ENCODE measurements around the gene NIPA2.

Gene NIPA2

DNA sequence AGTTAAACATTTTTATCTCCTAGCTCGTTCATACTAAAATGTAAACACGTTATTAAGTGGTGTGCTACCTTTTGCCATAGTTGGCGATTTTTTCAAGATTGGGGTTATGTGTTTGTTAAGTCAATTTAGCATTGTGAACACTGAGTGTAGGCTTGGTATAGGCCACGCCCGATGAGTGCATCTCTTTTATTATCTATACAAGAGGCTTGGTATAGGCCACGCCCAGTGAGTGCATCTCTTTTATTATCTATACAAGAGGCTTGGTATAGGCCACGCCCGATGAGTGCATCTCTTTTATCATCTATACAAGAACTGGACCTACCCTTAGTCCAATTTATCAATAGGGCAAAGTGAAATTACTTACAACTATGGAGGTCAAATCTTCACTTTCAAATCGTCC, 70.4 kb downstream of the NIPA2 start:
- Histone ChIP-seq H3K9ac (ENCODE audit: low read length) (no peak overlapping the region), H3K4me3 (ENCODE audit: low read length) (no peak overlapping the region), H3K9me3 (ENCODE audit: insufficient read depth, low read length) (no peaks in the 10 kb centered on the region), H3K4me2 (ENCODE audit: low read length) (no peak overlapping the region), H3K27me3 (ENCODE audit: low read depth, low read length) (no peaks in the 10 kb centered on the region), H3K27ac (ENCODE audit: low read length) (no peak overlapping the region), H3K4me1 (ENCODE audit: low read length) (no peaks in the 10 kb centered on the region), H3K36me3 (replicated peaks; ENCODE audit: low read depth, low read length) (no peaks in the 10 kb centered on the region), H3K79me2 (ENCODE audit: low read length) (no peaks in the 10 kb centered on the region), H4K20me1 (ENCODE audit: insufficient read depth, low read length) (no peaks in the 10 kb centered on the region; the same call in 1 of the 2 replicates), H2AFZ (ENCODE audit: low read depth, low read length) (no peak overlapping the region)
- TF ChIP-seq EZH2phosphoT487 (IDR thresholded peaks at IDR 0.05; ENCODE audit: low read depth), result no peak
- TF ChIP-seq, protein P1, sequence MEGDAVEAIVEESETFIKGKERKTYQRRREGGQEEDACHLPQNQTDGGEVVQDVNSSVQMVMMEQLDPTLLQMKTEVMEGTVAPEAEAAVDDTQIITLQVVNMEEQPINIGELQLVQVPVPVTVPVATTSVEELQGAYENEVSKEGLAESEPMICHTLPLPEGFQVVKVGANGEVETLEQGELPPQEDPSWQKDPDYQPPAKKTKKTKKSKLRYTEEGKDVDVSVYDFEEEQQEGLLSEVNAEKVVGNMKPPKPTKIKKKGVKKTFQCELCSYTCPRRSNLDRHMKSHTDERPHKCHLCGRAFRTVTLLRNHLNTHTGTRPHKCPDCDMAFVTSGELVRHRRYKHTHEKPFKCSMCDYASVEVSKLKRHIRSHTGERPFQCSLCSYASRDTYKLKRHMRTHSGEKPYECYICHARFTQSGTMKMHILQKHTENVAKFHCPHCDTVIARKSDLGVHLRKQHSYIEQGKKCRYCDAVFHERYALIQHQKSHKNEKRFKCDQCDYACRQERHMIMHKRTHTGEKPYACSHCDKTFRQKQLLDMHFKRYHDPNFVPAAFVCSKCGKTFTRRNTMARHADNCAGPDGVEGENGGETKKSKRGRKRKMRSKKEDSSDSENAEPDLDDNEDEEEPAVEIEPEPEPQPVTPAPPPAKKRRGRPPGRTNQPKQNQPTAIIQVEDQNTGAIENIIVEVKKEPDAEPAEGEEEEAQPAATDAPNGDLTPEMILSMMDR (IDR thresholded peaks at IDR 0.05; ENCODE audit: low read depth, low read length), result no peak

- no peak overlapping the region for H3K9ac ChIP-seq (ENCODE audit: low read length)
- H3K36me3 ChIP-seq (replicated peaks; ENCODE audit: low read depth, low read length), result no peaks in the 10 kb centered on the region
- TF ChIP-seq, protein P1 (IDR thresholded peaks at IDR 0.05; ENCODE audit: low read depth, low read length), result no peak
- no peak for TF ChIP-seq EZH2phosphoT487 (IDR thresholded peaks at IDR 0.05; ENCODE audit: low read depth)
- no peaks in the 10 kb centered on the region for H3K9me3 ChIP-seq (ENCODE audit: insufficient read depth, low read length)
- no peak overlapping the region for H3K4me2 ChIP-seq (ENCODE audit: low read length)
- no peak overlapping the region for H3K4me3 ChIP-seq (ENCODE audit: low read length)
- H2AFZ ChIP-seq (ENCODE audit: low read depth, low read length), result no peak overlapping the region
- H3K79me2 ChIP-seq (ENCODE audit: low read length), result no peaks in the 10 kb centered on the region
- H3K27me3 ChIP-seq (ENCODE audit: low read depth, low read length), result no peaks in the 10 kb centered on the region
- no peaks in the 10 kb centered on the region; the same call in 1 of the 2 replicates for H4K20me1 ChIP-seq (ENCODE audit: insufficient read depth, low read length)
- H3K27ac ChIP-seq (ENCODE audit: low read length), result no peak overlapping the region
- no peaks in the 10 kb centered on the region for H3K4me1 ChIP-seq (ENCODE audit: low read length)
Observed at GRCh38 chr15:22911306-22911705, 72.8 kb downstream of the NIPA2 start.

DNA sequence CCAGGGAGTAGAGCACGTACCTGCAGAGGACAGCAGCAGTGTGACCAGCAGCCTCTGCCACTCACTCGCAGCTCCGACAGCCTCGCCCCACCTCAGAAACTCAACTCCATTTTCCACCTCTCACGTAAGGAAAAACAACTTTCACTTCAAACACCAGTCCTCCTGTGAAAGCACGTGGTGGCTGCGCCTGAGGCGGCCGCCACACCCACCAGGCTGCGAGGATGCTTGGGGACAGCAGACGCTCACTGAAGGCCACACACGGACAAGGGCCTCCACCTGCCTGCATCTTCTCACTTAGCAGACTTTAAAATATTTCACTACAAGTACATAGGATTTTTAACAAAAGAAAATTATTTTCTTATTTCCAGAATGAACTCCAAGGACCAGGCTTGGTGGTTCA, 73.8 kb downstream of the NIPA2 start:
- no peaks in the 10 kb centered on the region for H3K36me3 ChIP-seq (replicated peaks; ENCODE audit: low read depth, low read length)

GRCh38 chr15:22913646-22914380, 75.3 kb downstream of the NIPA2 start:
- Histone ChIP-seq H3K4me3 (ENCODE audit: low read length) (no peak overlapping the region), H4K20me1 (ENCODE audit: insufficient read depth, low read length) (no peaks in the 10 kb centered on the region; the same call in 1 of the 2 replicates), H3K36me3 (replicated peaks; ENCODE audit: low read depth, low read length) (no peaks in the 10 kb centered on the region), H3K9ac (ENCODE audit: low read length) (no peak overlapping the region), H3K4me2 (ENCODE audit: low read length) (no peak overlapping the region), H3K4me1 (ENCODE audit: low read length) (no peaks in the 10 kb centered on the region), H3K9me3 (ENCODE audit: insufficient read depth, low read length) (no peaks in the 10 kb centered on the region), H3K79me2 (ENCODE audit: low read length) (no peaks in the 10 kb centered on the region), H3K27ac (ENCODE audit: low read length) (no peak overlapping the region), H3K27me3 (ENCODE audit: low read depth, low read length) (no peaks in the 10 kb centered on the region), H2AFZ (ENCODE audit: low read depth, low read length) (no peak overlapping the region)
- TF ChIP-seq, protein P1 (IDR thresholded peaks at IDR 0.05; ENCODE audit: low read depth, low read length), result no peak

More for the DNA sequence above, 73.8 kb downstream of the NIPA2 start:
- Histone ChIP-seq H3K27ac (ENCODE audit: low read length) (no peak overlapping the region), H3K4me3 (ENCODE audit: low read length) (no peak overlapping the region), H3K9me3 (ENCODE audit: insufficient read depth, low read length) (no peaks in the 10 kb centered on the region), H2AFZ (ENCODE audit: low read depth, low read length) (no peak overlapping the region), H3K4me1 (ENCODE audit: low read length) (no peaks in the 10 kb centered on the region), H3K79me2 (ENCODE audit: low read length) (no peaks in the 10 kb centered on the region), H3K4me2 (ENCODE audit: low read length) (no peak overlapping the region), H3K27me3 (ENCODE audit: low read depth, low read length) (no peaks in the 10 kb centered on the region), H3K9ac (ENCODE audit: low read length) (no peak overlapping the region), H4K20me1 (ENCODE audit: insufficient read depth, low read length) (no peaks in the 10 kb centered on the region; the same call in 1 of the 2 replicates)
- no peak for TF ChIP-seq EZH2phosphoT487 (IDR thresholded peaks at IDR 0.05; ENCODE audit: low read depth)
- TF ChIP-seq, protein P1 (IDR thresholded peaks at IDR 0.05; ENCODE audit: low read depth, low read length), result no peak

All from OCI-LY3 (cell line).